Ascending aorta (tissue), 2 donors: Measurements from ENCODE around the gene STIM1. TPM values are rescaled to one million over a fixed set of nuclear protein-coding genes. Genes with fewer than 3 reads are reported as not detected.
"Not testable (repeated sequence)": the region's sequence is repeated elsewhere in the genome, so short reads cannot be mapped to it uniquely, and the experiment has no call there.

Experiments used
- DNase-seq, 2 donors: peaks; one replicate each; pipeline ENCODE4 v3.0.0-alpha.2; 2019; ENCODE audit warnings: low spot score in 2 of 2
- H3K27ac ChIP-seq, 2 donors: fragments of 200-600 bp; sonication (generic); one replicate each; pipeline ENCODE4 v1.5.1; 2016 to 2017; ENCODE audit warnings: mild to moderate bottlenecking in 1 of 2
- H3K27me3 ChIP-seq: fragments of 200-600 bp; sonication (generic); one replicate; pipeline ENCODE4 v1.5.1; 2017
- H3K36me3 ChIP-seq, 2 donors: fragments of 200-600 bp; sonication (generic); one replicate each; pipeline ENCODE4 v1.5.1; 2016
- H3K4me1 ChIP-seq, 2 donors: fragments of 200-600 bp; sonication (generic); one replicate each; pipeline ENCODE4 v1.5.1; 2016 to 2017; ENCODE audit warnings: mild to moderate bottlenecking in 1 of 2
- H3K4me3 ChIP-seq, 2 donors: fragments of 200-600 bp; sonication (generic); one replicate each; pipeline ENCODE4 v1.5.1; 2016 to 2017; ENCODE audit warnings: mild to moderate bottlenecking in 1 of 2
- H3K9me3 ChIP-seq, 2 donors: fragments of 200-600 bp; sonication (generic); one replicate each; pipeline ENCODE4 v1.5.1; 2016
- CTCF ChIP-seq, 3 experiments: fragments of 200-600 bp in 2 of 3; fragments of 450-650 bp in 1 of 3; sonication (generic) in 2 of 3; IDR thresholded peaks; one replicate each; pipeline ENCODE4 v1.5.1; 2016 to 2019; ENCODE audit warnings: antibody characterized with exemption in 3 of 3, mild to moderate bottlenecking in 1 of 3, moderate library complexity in 1 of 3
- intact Hi-C: fragments of 100-400 bp; cut with DNase I; formaldehyde crosslinking; loops from one replicate; pipeline ENCODE4 v1.15.1; 2023
- total RNA-seq: library from RNA; depleted of rRNA; stranded (reverse); fragments of >200 nt; gene quantifications from one replicate; pipeline ENCODE4 v1.1.0, GENCODE V29; 2016

STIM1 gene
- total RNA-seq, 1 donor from 2014 or later = 48.1 TPM

GRCh38 chr11:3992964-3993363, 137.5 kb downstream of the STIM1 start:
- Histone ChIP-seq H3K4me1 (no peaks in the 10 kb centered on the region), H3K4me3 (no peak overlapping the region), H3K27ac (no peak overlapping the region), H3K36me3 (no peaks in the 10 kb centered on the region), H3K27me3 (no peaks in the 10 kb centered on the region), H3K9me3 (peaks cover 0 to 14% of the 10 kb centered on the region in 2 donors)
- TF ChIP-seq CTCF (IDR thresholded peaks at IDR 0.05) = no peak
- intact Hi-C loops = no loop called here
- no peak for DNase-seq

GRCh38 chr11:3994030-3994640, 138.7 kb downstream of the STIM1 start:
- Histone ChIP-seq H3K4me3 (no peak overlapping the region), H3K27ac (no peak overlapping the region), H3K27me3 (no peaks in the 10 kb centered on the region), H3K9me3 (peaks cover 0 to 14% of the 10 kb centered on the region in 2 donors), H3K36me3 (no peaks in the 10 kb centered on the region), H3K4me1 (no peaks in the 10 kb centered on the region)
- TF ChIP-seq CTCF (IDR thresholded peaks at IDR 0.05) = no peak
- intact Hi-C loops = no loop called here
- DNase-seq = no peak

- no peak for TF ChIP-seq CTCF (IDR thresholded peaks at IDR 0.05)
- H3K4me1 ChIP-seq = no peaks in the 10 kb centered on the region
- intact Hi-C loops = no loop called here
Observed at GRCh38 chr11:3995307-3995706, 139.8 kb downstream of the STIM1 start.

GRCh38 chr11:3995949-3996554, 140.6 kb downstream of the STIM1 start:
- H3K27me3 ChIP-seq = no peaks in the 10 kb centered on the region
- no peaks in the 10 kb centered on the region for H3K36me3 ChIP-seq
- TF ChIP-seq CTCF (IDR thresholded peaks at IDR 0.05) = no peak
- no peaks in the 10 kb centered on the region for H3K4me1 ChIP-seq
- intact Hi-C loops = no loop called here
- H3K9me3 ChIP-seq = peaks cover 0 to 14% of the 10 kb centered on the region in 2 donors
- no peak overlapping the region for H3K27ac ChIP-seq
- no peak overlapping the region for H3K4me3 ChIP-seq
- no peak for DNase-seq

More at GRCh38 chr11:3995307-3995706, 139.8 kb downstream of the STIM1 start:
- Histone ChIP-seq H3K4me3 (no peak overlapping the region), H3K27ac (no peak overlapping the region), H3K27me3 (no peaks in the 10 kb centered on the region), H3K36me3 (no peaks in the 10 kb centered on the region), H3K9me3 (peaks cover 0 to 14% of the 10 kb centered on the region in 2 donors)
- no peak for DNase-seq

- Histone ChIP-seq H3K9me3 (peaks cover 0 to 14% of the 10 kb centered on the region in 2 donors), H3K4me3 (no peak overlapping the region), H3K4me1 (no peaks in the 10 kb centered on the region), H3K27me3 (no peaks in the 10 kb centered on the region), H3K36me3 (no peaks in the 10 kb centered on the region), H3K27ac (no peak overlapping the region)
- no peak for TF ChIP-seq CTCF (IDR thresholded peaks at IDR 0.05)
- no peak for DNase-seq
- intact Hi-C loops = no loop called here
Observed at GRCh38 chr11:3996651-3997050, 141.2 kb downstream of the STIM1 start.

GRCh38 chr11:4004753-4005152, 149.3 kb downstream of the STIM1 start:
- H3K9me3 ChIP-seq, H3K4me1 ChIP-seq, H3K27me3 ChIP-seq, H3K36me3 ChIP-seq, H3K4me3 ChIP-seq, H3K27ac ChIP-seq, DNase-seq, intact Hi-C loops: not testable (repeated sequence)
